GM21529 (cell line): ENCODE results near the gene CRACDL.
"Not testable (repeated sequence)": the region's sequence is repeated elsewhere in the genome, so short reads cannot be mapped to it uniquely, and the experiment has no call there.

Experiments
- ATAC-seq: cut with Tn5 transposase; IDR thresholded peaks from one replicate; pipeline ENCODE4 v1.9.1; 2021; ENCODE audit not compliant: unreplicated experiment

CRACDL gene

GRCh38 chr2:98759827-98760625, 176.0 kb downstream of the CRACDL start:
- ATAC-seq: no peak

DNA sequence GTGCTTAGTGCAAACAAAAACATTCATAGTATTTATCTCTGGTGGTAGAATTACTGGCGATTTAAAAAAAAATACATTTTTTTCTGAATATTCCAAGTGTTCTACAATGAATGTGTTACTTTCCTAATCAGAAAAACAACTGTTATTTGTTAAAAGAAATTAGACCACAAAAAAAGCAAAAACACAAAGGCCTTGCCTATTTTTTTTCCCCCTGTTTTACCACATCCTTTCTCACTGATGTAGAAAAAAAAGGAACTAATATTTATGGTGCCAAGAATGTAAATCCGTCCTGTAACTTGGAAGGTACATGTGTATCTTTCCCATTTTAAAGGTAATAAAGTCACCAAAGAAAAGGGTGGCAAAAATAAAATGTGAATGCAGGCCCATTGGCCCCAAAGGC, 176.7 kb downstream of the CRACDL start:
- ATAC-seq: no peak

- peak; percentile 91 for ATAC-seq
These were observed 178.1 kb downstream of the CRACDL start for GRCh38 chr2:98757904-98758421.

DNA sequence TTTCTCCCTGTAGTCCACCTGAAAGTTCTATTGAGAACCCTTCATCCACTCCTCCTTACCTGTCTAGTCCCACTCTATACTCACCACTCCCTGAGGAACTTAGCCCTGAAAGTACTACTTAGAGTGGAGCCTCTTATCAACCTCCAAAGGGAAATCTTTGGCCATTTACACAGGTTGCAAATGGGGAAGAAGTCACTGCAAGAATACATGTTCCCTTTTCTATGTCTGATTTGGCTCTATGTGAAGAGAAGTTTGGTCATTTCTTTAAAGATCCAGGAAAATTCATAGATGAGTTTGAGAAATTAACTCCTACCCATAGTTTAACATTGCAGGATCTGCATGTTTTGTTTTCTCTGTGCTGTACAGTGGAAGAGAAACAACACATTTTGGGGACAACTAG, 182.2 kb downstream of the CRACDL start:
- no peak for ATAC-seq

- not testable (repeated sequence) for ATAC-seq
These were observed 183.3 kb downstream of the CRACDL start for GRCh38 chr2:98752711-98753110.

- no peak for ATAC-seq
These were observed 184.3 kb downstream of the CRACDL start for GRCh38 chr2:98751748-98752147.

DNA sequence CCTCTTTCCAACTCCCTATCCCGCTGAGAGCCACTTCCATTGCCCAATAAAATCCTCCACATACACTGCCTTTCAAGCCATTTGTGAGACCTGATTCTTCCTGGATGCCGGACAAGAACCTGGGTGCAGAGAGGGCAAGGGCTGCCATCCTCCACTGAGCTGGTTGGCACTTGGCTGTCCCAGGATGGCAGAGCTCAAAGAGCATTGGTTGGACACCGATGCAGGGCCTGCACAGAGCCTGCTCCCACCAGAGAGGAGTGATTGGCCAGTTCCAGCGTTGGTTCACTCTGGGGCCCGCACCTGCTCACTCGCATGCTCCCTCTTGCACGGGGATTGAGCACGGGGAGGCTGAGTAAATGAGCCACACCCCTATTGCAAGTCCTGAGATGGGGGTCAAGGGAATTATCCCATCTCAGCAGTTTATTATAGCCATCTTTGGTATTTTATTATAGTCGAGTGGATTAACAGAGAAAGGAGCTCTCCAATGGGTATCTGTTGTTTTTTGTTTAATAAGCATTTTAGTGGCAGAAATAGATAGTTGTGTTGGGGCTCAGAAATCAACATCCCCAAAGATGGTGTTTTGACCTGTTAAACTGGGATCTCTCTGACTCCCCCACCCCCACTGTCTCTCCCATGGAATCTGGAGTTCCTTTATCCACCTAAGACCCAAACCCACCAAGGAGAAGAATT, 185.3 kb downstream of the CRACDL start:
- no peak for ATAC-seq

DNA sequence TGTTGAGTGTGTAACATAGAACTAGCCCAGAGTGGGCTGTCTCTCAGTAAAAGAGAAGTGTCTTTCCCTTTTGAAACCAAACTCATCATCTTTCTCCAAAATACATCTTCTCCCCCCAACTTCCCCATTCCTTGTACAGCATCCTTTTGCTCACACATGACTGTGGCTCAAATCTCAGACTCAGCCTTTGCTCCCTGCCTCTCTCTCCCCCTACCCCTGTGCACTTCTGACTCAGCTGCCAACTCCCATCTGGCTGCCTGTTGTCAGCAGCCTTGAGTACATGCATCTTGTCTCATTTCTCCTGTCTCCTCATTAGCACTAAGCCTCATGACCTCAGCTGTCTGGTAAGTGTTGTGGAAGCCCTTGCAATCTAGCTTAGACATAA, 187.0 kb downstream of the CRACDL start:
- ATAC-seq: peak; percentile 44

GRCh38 chr2:98748292-98749065, 187.5 kb downstream of the CRACDL start:
- peak; percentile 56 for ATAC-seq

- no peak for ATAC-seq
These were observed 188.1 kb downstream of the CRACDL start for GRCh38 chr2:98747888-98748287.

- no peak for ATAC-seq
These were observed 189.6 kb downstream of the CRACDL start for GRCh38 chr2:98746426-98746825.

- no peak for ATAC-seq
These were observed 191.4 kb downstream of the CRACDL start for GRCh38 chr2:98744595-98744994.
